ENCODE results near the gene GALK1.
A peak's percentile ranks its signal among the peaks of the same experiment; 100 is the strongest.
"Not testable (repeated sequence)": the region's sequence is repeated elsewhere in the genome, so short reads cannot be mapped to it uniquely, and the experiment has no call there.

Gene GALK1

GRCh38 chr17:75763613-75764416 lies 1.2 kb downstream of the GALK1 start:
- no peak for DNase-seq

GRCh38 chr17:75763269-75763607 lies 1.8 kb downstream of the GALK1 start:
- DNase-seq, result no peak

DNA sequence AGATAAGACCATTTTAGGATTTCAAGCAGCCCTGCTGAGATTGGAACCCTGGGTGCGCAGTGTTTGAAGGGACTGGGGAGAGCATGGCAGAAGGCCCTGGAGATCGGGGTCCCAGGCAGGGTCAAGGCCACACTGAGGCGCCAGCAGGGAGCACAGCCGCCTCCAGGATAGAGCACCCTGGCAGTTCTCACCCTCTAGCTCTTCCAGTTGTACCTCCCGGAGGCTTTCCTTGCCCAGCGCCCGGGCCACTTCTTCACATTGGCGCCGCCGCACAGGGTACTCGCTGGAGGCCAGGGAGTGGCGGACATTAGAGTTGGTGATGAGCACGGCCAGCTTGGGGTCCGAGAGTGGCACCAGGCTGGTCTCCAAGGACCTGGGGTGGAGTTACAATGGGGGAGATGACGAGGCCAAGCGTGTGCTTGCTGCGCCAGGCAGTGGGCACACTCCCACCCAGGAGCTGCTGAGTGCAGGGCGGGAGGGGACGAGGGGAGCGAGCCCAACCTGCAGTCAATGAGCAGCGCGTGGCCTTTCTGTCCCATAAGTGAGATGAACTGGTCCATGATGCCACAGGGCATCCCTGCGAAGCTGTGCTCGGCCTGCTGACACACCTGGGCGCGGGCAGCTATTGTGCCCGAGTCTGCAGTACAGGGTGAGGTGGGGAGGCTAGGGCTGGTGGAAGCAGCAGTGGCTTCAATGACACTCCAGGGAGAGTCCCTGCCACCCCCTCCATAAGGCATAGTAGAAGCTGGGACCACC lies 2.3 kb downstream of the GALK1 start:
- peak; percentile 34 for DNase-seq

DNA sequence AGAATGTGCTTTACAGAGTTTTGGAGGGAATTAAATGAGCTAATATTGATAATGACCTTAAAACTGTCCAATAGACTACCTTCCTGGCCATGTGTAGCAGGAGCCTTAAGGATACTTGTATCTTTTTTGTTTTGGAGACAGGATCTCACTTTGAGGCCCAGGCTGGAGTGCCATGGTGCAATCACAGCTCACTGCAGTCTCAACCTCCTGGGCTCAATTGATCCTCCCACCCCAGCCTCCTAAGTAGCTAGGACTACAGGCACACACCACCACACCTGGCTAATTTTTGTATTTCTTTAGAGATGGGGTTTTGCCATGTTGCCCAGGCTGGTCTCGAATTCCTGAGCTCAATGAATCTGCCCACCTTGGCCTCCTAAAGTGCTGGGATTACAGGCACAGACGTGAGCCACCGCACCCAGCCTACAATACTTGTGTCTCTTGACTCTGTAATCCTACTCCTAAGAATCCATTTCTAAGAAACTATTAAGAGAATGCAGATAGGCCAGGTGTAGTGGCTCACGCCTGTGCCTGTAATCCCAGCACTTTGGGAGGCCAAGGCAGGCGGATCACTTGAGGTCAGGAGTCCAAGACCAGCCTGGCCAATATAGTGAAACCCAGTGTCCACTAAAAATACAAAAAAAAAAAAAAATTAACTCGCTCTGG lies 4.9 kb downstream of the GALK1 start:
- DNase-seq, result not testable (repeated sequence)

DNA sequence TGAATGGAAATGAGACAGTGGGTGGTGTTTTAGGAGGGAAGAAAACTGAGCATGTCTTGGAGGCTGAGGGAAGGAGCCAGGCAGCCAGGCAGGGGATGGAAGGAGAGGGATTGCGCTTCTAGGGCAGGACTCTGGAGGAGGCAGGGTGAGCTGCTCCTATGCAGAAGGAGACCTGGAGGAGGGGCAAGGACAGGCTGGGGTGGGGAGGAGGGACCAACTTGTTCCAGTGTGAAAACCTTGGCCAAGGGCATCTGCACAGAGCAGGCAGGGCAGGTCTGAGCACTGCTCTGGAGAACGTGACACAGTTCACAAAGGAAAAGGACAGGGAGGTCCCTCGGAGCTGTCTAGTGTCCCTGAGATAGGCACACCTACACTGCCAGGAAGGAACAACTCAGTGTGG lies 5.5 kb downstream of the GALK1 start:
- DNase-seq, result no peak

- DNase-seq, result no peak
Measured at GRCh38 chr17:75758131-75758905, 6.7 kb downstream of the GALK1 start.

DNA sequence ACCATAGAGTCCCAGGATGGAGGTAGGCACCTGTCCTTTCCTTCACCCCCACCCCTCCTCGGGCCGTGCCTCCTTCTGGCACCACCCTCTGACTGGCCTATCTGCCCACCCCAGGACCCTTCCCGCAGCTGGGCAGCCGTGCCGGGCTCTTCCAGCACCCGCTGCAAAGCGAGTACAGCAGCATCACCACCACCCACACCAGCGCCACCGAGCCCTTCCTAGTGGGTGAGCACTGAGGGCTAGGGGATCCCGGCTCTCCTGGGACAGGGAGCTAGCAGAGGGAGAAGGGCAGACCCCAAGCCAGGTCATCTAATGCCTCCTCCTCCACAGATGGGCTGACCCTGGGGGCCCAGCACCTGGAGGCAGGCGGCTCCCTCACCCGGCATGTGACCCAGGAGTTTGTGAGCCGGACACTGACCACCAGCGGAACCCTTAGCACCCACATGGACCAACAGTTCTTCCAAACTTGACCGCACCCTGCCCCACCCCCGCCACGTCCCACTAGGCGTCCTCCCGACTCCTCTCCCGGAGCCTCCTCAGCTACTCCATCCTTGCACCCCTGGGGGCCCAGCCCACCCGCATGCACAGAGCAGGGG lies 7.8 kb downstream of the GALK1 start:
- no peak for DNase-seq

- no peak for DNase-seq
Measured at GRCh38 chr17:75756451-75757085, 8.4 kb downstream of the GALK1 start.

DNA sequence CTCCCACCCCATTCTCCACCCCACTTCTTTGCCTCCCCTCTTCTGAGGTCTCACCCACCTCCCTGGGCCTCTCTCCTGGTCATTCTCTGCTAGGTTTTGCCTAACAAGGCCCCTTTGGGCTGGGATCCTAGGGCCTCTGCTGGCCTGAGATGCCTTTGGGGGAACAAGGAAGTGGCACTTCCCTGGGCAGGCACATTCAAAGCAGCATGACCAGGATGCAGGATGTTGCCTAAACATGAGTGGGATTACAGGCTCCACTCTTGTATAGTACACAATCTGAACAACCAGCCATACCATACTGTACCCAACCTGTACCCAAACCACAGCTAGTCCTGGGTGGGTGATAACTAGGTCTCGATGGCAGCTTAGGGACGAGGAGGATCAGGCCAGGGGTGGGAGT lies 9.0 kb downstream of the GALK1 start:
- DNase-seq, result no peak

DNA sequence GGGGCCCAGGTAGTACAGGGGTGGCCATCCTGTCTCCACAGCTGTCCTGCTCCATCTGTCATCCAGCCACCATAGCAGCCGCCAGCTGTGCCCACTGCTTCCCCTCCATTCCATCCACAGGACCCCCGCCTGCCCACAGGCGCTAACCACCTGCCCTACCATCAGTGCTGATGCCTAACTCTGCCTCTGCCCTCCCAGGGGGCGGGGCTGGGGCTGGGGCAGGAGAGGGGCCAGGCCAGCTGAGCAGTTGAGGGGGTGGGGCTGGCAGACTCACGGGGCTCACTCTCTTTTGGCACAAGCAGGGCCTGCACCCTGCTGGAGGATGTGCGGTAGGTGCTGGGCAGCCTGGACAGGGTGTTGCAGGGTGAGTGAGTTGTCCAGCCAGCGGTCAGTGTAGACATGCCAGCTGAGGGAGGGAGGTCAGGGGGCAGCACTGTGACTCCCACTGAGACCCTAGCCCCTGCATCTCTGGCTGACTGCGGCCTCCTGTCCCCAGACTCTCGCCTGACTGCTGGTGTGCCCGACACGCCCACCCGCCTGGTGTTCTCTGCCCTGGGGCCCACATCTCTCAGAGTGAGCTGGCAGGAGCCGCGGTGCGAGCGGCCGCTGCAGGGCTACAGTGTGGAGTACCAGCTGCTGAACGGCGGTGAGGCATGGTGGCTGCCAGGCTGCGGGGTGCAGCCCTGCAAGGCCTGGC lies 9.6 kb downstream of the GALK1 start:
- no peak for DNase-seq

- peak; percentile 46 for DNase-seq
Measured at GRCh38 chr17:75754378-75755204, 10.4 kb downstream of the GALK1 start.

DNA sequence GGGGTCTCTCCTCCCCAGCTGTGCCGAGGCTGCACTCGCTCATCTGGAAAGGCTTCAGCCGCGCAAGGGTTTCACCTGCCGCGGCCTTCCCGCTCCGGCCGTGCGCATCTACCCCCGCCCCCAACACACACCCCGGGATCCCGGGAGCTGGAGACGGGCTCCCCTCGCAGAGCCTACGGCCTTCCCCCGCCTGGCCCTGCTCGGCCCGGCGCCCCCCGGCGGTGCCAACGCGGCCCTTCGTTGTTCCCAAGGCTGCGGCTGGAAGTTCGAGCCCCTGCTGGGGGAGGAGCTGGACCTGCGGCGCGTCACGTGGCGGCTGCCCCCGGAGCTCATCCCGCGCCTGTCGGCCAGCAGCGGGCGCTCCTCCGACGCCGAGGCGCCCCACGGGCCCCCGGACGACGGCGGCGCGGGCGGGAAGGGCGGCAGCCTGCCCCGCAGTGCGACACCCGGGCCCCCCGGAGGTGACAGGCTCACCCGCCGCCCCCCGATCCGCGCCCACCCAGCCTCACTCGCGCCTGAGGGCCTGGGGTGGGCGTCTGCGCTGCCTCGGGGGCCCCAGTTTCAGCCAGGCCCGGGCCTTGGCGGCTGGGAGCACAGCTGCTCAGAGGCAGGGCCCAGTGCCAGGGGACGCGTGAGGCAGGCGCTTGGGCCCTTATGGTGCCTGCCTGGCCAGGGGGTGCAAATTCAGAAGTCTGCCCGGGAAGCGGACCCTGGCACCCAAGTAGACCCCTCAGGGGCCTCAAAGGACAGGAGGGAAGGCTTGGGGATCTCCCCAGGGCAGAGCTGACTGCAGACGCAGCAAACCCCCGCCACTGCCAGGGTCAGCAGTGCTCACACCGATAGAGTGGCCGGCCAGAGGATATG lies 11.2 kb downstream of the GALK1 start:
- no peak for DNase-seq

DNA sequence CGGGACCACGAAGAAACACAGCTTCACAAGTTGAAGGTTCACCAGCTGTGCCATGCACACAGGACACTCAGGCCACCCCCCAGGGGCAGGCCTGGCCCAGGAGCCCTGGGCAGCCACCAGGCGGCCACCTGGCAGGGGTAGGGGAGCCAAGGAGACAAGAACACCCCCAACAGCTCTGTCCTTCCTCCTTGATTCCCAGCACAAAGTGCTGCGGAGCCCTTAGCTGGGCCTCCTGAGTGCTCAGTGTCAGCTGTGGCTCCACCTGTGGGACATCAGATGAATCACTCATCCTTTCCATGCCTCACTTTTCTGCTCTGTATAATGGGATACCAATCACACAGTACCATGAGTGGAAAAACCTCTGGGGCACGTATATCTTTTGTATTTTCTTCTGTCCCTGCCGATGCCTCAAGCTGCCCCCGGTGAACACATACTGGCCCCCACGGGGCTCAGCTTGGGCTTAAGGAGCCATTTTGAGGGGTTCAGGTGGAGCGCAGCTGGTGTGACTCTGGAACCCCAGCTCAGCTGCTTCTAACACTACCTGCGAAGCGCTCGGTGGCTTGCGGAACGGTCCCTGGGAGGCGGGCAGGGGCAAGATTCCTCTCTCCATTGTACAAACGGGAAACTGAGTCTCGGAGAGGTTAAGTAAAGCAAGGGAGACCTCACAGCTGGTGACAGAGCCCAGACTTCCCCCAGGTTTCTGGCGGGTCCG lies 12.0 kb downstream of the GALK1 start:
- DNase-seq, result no peak

GRCh38 chr17:75752405-75752709 lies 12.6 kb downstream of the GALK1 start:
- no peak for DNase-seq

DNA sequence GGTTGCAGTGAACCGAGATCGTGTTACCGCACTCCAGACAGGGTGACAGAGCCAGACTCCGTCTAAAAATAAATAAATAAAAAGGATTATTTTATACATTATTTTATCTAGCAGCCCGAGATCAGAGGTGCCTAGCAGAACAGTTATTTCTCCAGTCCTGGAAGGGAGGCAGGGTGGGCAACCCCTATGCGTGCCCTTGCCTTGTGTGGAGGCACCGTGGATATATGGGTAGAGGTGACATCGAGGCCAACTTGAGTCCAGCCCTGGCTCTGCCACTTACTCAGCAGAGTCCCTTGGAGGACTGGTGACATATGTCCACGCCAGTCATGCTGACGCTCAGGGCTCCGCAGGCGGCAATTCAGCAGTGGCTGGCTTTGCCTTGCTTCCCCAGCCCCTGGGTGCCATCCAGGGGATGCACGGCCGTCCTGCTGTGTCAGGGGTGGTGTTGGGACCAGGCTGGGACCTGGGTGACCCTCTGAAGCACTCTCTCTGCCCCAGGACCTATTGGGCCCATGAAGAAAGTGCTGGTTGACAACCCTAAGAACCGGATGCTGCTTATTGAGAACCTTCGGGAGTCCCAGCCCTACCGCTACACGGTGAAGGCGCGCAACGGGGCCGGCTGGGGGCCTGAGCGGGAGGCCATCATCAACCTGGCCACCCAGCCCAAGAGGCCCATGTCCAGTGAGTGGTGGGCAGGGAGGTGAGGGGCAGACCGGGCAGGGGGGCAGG lies 13.2 kb downstream of the GALK1 start:
- no peak for DNase-seq

GRCh38 chr17:75750661-75751423 lies 14.2 kb downstream of the GALK1 start:
- no peak for DNase-seq

GRCh38 chr17:75749545-75750389 lies 15.2 kb downstream of the GALK1 start:
- peak; percentile 33 for DNase-seq
